ENCODE measurements around the gene UGT1A6.

GRCh38 chr2:233768076-233768475, 75.4 kb downstream of the UGT1A6 start:
- TF ChIP-seq, protein P1, sequence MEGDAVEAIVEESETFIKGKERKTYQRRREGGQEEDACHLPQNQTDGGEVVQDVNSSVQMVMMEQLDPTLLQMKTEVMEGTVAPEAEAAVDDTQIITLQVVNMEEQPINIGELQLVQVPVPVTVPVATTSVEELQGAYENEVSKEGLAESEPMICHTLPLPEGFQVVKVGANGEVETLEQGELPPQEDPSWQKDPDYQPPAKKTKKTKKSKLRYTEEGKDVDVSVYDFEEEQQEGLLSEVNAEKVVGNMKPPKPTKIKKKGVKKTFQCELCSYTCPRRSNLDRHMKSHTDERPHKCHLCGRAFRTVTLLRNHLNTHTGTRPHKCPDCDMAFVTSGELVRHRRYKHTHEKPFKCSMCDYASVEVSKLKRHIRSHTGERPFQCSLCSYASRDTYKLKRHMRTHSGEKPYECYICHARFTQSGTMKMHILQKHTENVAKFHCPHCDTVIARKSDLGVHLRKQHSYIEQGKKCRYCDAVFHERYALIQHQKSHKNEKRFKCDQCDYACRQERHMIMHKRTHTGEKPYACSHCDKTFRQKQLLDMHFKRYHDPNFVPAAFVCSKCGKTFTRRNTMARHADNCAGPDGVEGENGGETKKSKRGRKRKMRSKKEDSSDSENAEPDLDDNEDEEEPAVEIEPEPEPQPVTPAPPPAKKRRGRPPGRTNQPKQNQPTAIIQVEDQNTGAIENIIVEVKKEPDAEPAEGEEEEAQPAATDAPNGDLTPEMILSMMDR (IDR thresholded peaks at IDR 0.05; ENCODE audit: low read length): no peak
- no peak for TF ChIP-seq EZH2 (IDR thresholded peaks at IDR 0.05; ENCODE audit: borderline replicate concordance, low read length)
